8988T (cell line): ENCODE data around the gene RDH14.

Experiments used
- DNase-seq: peaks from one replicate; pipeline ENCODE4 v3.0.0; 2011

The RDH14 gene

GRCh38 chr2:18560031-18560796, at the start of gene RDH14:
Gene RDH14, minus strand, starts transcription at chr2:18560653. Its CDS starts 81 bp downstream, at chr2:18560572.
- DNase-seq: peak; percentile 44

GRCh38 chr2:18610090-18610489, 49.6 kb upstream of the RDH14 start:
- DNase-seq: no peak

GRCh38 chr2:18605115-18605514, 44.7 kb upstream of the RDH14 start:
- no peak for DNase-seq

GRCh38 chr2:18604531-18604885, 44.1 kb upstream of the RDH14 start:
- DNase-seq: no peak

GRCh38 chr2:18603854-18604530, 43.5 kb upstream of the RDH14 start:
- DNase-seq: no peak

GRCh38 chr2:18602298-18602697, 41.8 kb upstream of the RDH14 start:
- no peak for DNase-seq

GRCh38 chr2:18600255-18600613, 39.8 kb upstream of the RDH14 start:
- no peak for DNase-seq

- no peak for DNase-seq
Observed at GRCh38 chr2:18599509-18600254, 39.2 kb upstream of the RDH14 start.

- DNase-seq: no peak
Observed at GRCh38 chr2:18598848-18599484, 38.5 kb upstream of the RDH14 start.

- no peak for DNase-seq
Observed at GRCh38 chr2:18597618-18598017, 37.2 kb upstream of the RDH14 start.

- DNase-seq: no peak
Observed at GRCh38 chr2:18596993-18597392, 36.5 kb upstream of the RDH14 start.

- no peak for DNase-seq
Observed at GRCh38 chr2:18593496-18593895, 33.0 kb upstream of the RDH14 start.

GRCh38 chr2:18592372-18592771, 31.9 kb upstream of the RDH14 start:
- DNase-seq: no peak

GRCh38 chr2:18589354-18589753, 28.9 kb upstream of the RDH14 start, which contains the start of gene NT5C1B:
Gene NT5C1B, minus strand, starts transcription at chr2:18589569. Its CDS starts 101 bp downstream, at chr2:18589468.
- no peak for DNase-seq

- DNase-seq: no peak
Observed at GRCh38 chr2:18588802-18589201, 28.3 kb upstream of the RDH14 start.

- DNase-seq: no peak
Observed at GRCh38 chr2:18588049-18588448, 27.6 kb upstream of the RDH14 start.

- no peak for DNase-seq
Observed at GRCh38 chr2:18585526-18585925, 25.1 kb upstream of the RDH14 start.

GRCh38 chr2:18584608-18584954, 24.1 kb upstream of the RDH14 start:
- no peak for DNase-seq

- DNase-seq: no peak
Observed at GRCh38 chr2:18583905-18584607, 23.6 kb upstream of the RDH14 start.

GRCh38 chr2:18580606-18581005, 20.2 kb upstream of the RDH14 start:
- DNase-seq: no peak

- DNase-seq: no peak
Observed at GRCh38 chr2:18578033-18578432, 17.6 kb upstream of the RDH14 start.

GRCh38 chr2:18566145-18566769, 5.8 kb upstream of the RDH14 start:
- no peak for DNase-seq

GRCh38 chr2:18560797-18561085, 288 bp upstream of the RDH14 start:
- no peak for DNase-seq
